PFSK-1 (cell line): ENCODE results near the gene BLCAP.

Source experiments
- POLR2AphosphoS5 ChIP-seq: IDR thresholded peaks from 2 replicates; pipeline ENCODE4 v1.6.1; 2012; ENCODE audit warnings: low read depth, mild to moderate bottlenecking, control low read depth, low read length, moderate library complexity
- REST ChIP-seq, 2 experiments: IDR thresholded peaks; 2 replicates each; pipeline versions ENCODE4 v1.6.1 to v1.8.0; 2011 to 2012; ENCODE audit warnings: low read depth in 2 of 2, low read length in 2 of 2, control low read depth in 1 of 2, inconsistent platforms in 1 of 2, mild to moderate bottlenecking in 1 of 2, moderate library complexity in 1 of 2; ENCODE audit not compliant: insufficient read depth in 1 of 2
- TAF1 ChIP-seq: IDR thresholded peaks from 2 replicates; pipeline ENCODE4 v1.6.1; 2012; ENCODE audit warnings: low read length, control low read depth, borderline replicate concordance; ENCODE audit not compliant: insufficient read depth

GRCh38 chr20:37523012-37523391, 4.7 kb downstream of the BLCAP start:
- TF ChIP-seq TAF1 (no peak), REST (IDR thresholded peaks at IDR 0.05; ENCODE audit: insufficient read depth in 1 of 2, low read depth in 2 of 2, low read length in 2 of 2) (no peak), POLR2AphosphoS5 (no peak)
